Effector memory CD4-positive, alpha-beta T cell (primary cell): ENCODE results near the gene SYT13.
"Not testable (repeated sequence)": the region's sequence is repeated elsewhere in the genome, so short reads cannot be mapped to it uniquely, and the experiment has no call there.

Experiments used
- DNase-seq, 3 donors: peaks; one replicate each; pipeline ENCODE4 v3.0.0-alpha.2; 2020
- H3K27ac ChIP-seq: 2 replicates; pipeline ENCODE4 v1.7.0; 2013; ENCODE audit warnings: mild to moderate bottlenecking, low read length, moderate library complexity; ENCODE audit not compliant: insufficient read depth, poor library complexity, severe bottlenecking
- H3K27me3 ChIP-seq: replicated peaks from 2 replicates; pipeline ENCODE4 v1.7.0; 2013; ENCODE audit warnings: mild to moderate bottlenecking, low read length; ENCODE audit not compliant: insufficient read depth, control insufficient read depth, poor library complexity, severe bottlenecking
- H3K36me3 ChIP-seq: 2 replicates; pipeline ENCODE4 v1.7.0; 2013; ENCODE audit warnings: mild to moderate bottlenecking, low read length, moderate library complexity; ENCODE audit not compliant: control insufficient read depth, insufficient read depth
- H3K4me1 ChIP-seq: 2 replicates; pipeline ENCODE4 v1.7.0; 2013; ENCODE audit warnings: low read length, mild to moderate bottlenecking; ENCODE audit not compliant: control insufficient read depth, insufficient read depth, poor library complexity, severe bottlenecking
- H3K4me3 ChIP-seq: 2 replicates; pipeline ENCODE4 v1.7.0; 2013; ENCODE audit warnings: low read length, low read depth, mild to moderate bottlenecking; ENCODE audit not compliant: insufficient read depth, poor library complexity, severe bottlenecking
- H3K9me3 ChIP-seq: 2 replicates; pipeline ENCODE4 v1.7.0; 2013; ENCODE audit warnings: mild to moderate bottlenecking, low read length, moderate library complexity; ENCODE audit not compliant: control insufficient read depth

The SYT13 gene

DNA sequence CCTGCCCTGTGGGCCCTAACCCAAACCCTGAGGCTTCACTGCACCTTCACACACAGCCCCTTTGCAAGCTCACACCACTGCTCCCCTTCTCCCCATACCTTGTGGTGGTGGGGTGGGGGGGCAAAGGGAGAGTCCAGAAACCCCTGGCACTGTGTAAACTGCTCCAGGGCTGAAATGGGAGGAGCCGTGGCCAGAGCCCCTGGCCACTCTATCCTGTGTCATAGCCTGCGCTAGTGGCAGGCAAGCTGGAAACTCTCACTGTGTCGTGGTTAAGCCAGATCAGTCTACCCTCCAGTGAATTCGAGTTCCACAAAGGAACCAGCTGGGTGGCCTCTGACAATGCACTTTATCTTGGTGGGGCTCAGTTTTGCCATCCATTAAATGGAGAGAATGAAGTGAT is 8.4 kb upstream of the SYT13 start:
- Histone ChIP-seq H3K27ac (no peak overlapping the region), H3K9me3 (no peaks in the 10 kb centered on the region), H3K27me3 (peaks cover 8% of the 10 kb centered on the region), H3K4me1 (no peaks in the 10 kb centered on the region), H3K36me3 (no peaks in the 10 kb centered on the region), H3K4me3 (no peak overlapping the region)
- no peak for DNase-seq

DNA sequence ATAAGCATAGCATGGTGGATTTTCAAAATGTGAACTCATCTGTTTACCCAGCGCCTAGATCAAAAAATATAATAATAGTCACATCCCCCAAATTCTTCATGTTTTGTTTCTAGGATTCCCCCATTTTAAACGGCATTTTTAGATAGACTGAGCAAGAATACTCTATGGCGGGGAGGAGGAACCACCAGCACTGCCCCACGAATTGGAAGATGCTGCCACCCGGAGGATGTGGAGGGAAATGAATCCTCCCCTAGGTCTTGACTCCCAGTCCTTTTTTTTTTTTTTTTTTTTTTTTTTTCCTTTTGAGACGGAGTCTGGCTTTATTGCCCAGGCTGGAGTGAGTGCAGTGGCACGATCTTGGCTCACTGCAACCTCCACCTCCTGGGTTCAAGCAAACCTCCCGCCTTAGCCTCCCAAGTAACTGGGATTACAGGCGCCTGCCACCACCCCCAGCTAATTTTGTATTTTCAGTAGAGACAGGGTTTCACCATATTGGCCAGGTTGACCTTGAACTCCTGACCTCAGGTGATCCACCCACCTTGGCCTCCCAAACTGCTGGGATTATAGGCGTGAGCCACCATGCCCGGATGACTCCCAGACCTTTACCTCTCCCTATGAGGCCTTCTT is 7.5 kb upstream of the SYT13 start:
- not testable (repeated sequence) for H3K4me3 ChIP-seq, H3K36me3 ChIP-seq, H3K27ac ChIP-seq, H3K27me3 ChIP-seq, H3K4me1 ChIP-seq, H3K9me3 ChIP-seq
- peak in 2 of 3 donors; percentile 25 to 36 for DNase-seq

DNA sequence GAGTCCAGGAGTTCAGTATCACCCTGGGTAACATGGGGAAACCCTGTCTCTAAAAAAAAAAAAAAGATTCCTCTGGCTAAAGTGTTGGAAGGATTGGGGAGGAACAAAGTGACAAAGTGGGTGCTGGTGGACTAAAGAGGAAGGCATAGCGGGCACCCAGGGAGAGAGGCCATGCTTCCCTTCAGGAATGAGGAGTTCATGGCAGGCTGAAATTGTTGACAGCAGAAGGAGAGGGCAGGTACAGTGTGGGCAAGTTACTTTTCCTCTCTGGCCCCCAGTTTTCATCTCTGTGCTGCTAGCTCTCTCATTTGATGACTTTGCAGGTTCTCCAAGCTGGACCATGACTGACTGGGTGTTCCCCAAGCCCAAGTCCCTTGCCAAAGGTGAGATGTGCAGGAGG is 4.4 kb upstream of the SYT13 start:
- H3K4me1 ChIP-seq, result no peaks in the 10 kb centered on the region
- H3K27me3 ChIP-seq, result peaks cover 18% of the 10 kb centered on the region
- no peaks in the 10 kb centered on the region for H3K36me3 ChIP-seq
- no peak overlapping the region for H3K27ac ChIP-seq
- H3K9me3 ChIP-seq, result no peaks in the 10 kb centered on the region
- no peak overlapping the region for H3K4me3 ChIP-seq
- no peak for DNase-seq

DNA sequence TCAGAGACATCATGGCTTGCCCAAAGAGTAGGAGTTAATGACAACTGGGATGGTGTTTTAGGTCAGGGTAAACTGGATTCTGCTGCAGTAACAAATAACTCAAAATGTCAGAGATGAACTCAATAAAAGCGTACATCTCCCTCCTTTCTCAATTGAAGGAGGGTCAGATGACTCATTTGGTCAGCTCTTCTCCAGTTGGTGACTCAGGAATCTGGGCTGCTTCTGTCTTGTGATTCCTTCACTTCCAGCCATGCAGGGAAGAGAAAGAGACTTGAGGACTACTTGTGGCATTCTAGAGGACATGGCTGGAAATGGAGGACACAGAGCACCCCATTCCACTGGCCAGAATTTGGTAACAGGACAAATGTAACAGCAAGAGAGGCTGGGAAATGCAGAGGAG is 3.2 kb upstream of the SYT13 start:
- H3K36me3 ChIP-seq, result no peaks in the 10 kb centered on the region
- no peak for DNase-seq
- H3K27ac ChIP-seq, result no peak overlapping the region
- no peak overlapping the region for H3K4me3 ChIP-seq
- H3K27me3 ChIP-seq, result peaks cover 18% of the 10 kb centered on the region
- no peaks in the 10 kb centered on the region for H3K4me1 ChIP-seq
- H3K9me3 ChIP-seq, result no peaks in the 10 kb centered on the region

DNA sequence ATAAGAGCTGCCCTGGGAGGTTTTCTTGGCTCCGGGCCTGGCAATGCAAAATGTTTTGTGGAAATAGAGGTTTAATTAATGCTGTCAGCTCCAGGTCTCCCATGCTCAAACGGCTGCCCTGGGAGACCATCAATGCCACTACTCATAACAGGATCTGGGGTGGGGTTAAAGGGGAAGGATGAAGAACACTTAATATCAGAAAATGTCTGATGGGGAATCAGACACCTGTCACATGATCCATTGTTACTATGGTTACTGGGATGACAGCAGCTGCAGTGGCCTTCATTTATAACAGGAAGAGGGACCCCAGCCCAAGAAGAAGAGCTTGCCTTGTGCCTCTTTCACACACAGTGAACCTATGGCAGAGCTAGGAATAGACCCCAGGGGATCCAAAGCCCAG is 2.2 kb upstream of the SYT13 start:
- H3K27me3 ChIP-seq, result peaks cover 18% of the 10 kb centered on the region
- H3K9me3 ChIP-seq, result no peaks in the 10 kb centered on the region

DNA sequence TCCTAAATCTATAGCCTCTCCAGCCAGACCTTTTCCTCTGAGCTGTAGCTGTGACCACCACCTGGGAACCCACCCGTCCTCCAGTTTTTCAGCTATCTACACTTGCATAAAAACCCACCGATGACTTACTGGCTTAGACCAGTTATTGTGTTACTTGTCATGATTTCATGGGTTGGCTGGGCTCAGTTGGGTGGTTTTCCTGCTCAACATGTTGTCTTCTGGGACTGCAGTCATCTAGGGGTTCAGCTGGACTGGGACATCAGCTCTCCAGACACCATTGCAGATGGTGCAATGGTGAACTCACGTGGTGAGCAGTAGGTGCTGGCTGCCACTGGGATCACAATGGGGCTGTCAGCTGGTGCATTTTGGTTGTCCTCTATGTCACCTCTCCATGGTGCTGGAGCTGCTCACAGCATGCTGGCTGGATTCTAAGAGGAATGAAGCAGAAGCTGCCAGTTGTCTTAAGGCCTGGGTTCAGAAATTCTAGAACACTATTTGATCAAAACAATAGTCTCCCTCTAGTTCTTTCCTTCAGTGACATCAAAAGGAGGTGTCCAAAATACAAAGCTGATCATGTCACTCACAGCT is 1.3 kb upstream of the SYT13 start:
- no peaks in the 10 kb centered on the region for H3K36me3 ChIP-seq
- no peaks in the 10 kb centered on the region for H3K4me1 ChIP-seq
- DNase-seq, result no peak
- H3K4me3 ChIP-seq, result no peak overlapping the region
- no peaks in the 10 kb centered on the region for H3K9me3 ChIP-seq
- peaks cover 18% of the 10 kb centered on the region for H3K27me3 ChIP-seq
- H3K27ac ChIP-seq, result no peak overlapping the region

More for the DNA sequence above, 2.2 kb upstream of the SYT13 start:
- Histone ChIP-seq H3K4me3 (no peak overlapping the region), H3K36me3 (no peaks in the 10 kb centered on the region), H3K4me1 (no peaks in the 10 kb centered on the region), H3K27ac (no peak overlapping the region)
- no peak for DNase-seq

DNA sequence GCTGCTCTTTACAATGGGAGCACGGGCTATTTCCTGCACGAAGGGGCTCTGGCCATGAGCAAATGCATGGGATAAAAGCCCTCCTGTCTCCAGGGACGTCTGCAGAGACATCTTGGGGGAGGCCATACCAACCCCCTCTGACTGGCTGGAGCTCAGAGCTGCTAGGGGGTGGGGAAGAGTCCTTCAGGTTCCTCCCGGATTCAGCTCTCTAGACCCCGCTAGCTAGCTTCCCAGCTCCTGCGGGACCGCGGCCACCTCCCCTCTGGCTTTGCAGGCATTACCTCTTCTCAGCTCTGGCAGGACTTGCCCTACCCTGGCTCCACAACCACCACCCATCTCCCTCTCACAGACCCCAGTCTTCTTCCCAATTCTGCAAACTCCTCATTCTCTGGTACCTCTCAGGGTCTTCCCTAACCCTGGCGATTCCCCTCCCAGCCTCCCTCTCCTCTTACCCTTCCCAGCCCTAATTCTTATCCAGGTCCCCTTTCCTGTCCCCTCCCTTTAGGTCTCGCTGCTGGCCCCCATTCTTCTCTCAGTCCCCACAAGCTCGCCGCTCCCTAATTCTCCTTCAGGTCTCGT is 802 bp downstream of the SYT13 start:
- Histone ChIP-seq H3K36me3 (no peaks in the 10 kb centered on the region), H3K27me3 (peaks cover 11% of the 10 kb centered on the region), H3K27ac (no peak overlapping the region), H3K4me3 (no peak overlapping the region), H3K9me3 (no peaks in the 10 kb centered on the region), H3K4me1 (no peaks in the 10 kb centered on the region)
- DNase-seq, result no peak

DNA sequence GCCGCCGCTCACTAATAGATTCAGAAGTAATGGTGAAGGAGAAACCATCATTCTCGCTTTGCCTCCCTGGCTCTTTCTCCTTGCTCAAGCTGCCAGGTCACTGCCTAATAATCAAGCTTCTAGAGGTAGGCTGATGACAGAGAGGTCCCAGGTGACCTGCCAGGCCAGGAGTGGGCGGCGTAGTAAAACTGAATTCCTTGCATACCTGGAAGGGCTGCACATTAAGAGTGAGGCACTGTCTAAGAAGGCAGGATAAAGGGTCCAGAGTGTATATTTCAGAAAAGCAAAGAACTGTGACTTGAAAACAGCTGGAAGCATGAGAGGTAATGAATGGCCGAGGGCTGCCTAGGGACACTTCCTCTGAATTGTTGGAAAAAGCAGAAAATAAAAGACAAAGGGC is 4.1 kb downstream of the SYT13 start:
- Histone ChIP-seq H3K9me3 (peaks cover 5% of the 10 kb centered on the region), H3K27ac (no peak overlapping the region), H3K27me3 (peaks cover 3% of the 10 kb centered on the region), H3K36me3 (no peaks in the 10 kb centered on the region), H3K4me1 (no peaks in the 10 kb centered on the region), H3K4me3 (no peak overlapping the region)
- no peak for DNase-seq

DNA sequence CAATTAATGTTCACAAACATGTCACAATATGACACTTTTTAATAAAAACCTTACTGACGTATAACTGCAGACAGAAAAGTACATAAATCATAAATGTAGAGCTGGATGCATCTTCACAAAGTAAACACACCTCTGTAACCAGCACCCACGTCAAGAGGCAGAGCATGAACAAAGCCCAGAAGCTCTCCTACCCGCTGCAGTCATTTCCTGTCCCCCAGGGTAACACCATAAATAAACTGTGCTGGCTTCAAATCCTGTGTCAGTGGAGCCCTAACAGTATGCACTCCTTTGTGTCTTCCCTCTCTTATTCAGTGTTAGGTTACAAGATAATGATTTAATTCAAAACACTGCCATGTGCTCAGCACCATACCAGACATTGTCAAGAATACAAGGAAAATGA is 5.7 kb downstream of the SYT13 start:
- H3K27ac ChIP-seq, result no peak overlapping the region
- peaks cover 5% of the 10 kb centered on the region for H3K9me3 ChIP-seq
- no peak for DNase-seq
- H3K36me3 ChIP-seq, result no peaks in the 10 kb centered on the region
- H3K4me1 ChIP-seq, result no peaks in the 10 kb centered on the region
- H3K27me3 ChIP-seq, result no peaks in the 10 kb centered on the region
- H3K4me3 ChIP-seq, result no peak overlapping the region

DNA sequence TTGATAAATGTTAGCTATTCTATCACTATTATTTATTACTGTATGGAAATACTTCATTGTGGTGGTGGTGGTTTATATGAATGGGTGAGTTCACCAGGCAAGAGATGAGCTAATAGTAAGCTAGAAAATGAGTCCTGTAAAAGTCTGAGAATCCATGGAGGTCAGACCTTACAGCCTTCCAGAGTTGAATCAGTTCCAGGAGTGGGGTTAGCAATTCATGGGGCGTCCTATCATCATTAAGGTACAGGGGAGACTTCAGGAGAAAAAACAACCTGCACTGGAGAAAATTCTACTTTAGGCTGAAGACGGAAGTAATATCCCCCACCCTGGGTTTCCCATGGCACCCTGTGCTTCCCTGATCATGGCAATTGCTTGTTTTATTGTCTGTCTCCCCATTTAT is 6.5 kb downstream of the SYT13 start:
- H3K27ac ChIP-seq, result no peak overlapping the region
- H3K4me1 ChIP-seq, result no peaks in the 10 kb centered on the region
- H3K36me3 ChIP-seq, result no peaks in the 10 kb centered on the region
- H3K4me3 ChIP-seq, result no peak overlapping the region
- H3K9me3 ChIP-seq, result peaks cover 5% of the 10 kb centered on the region
- no peaks in the 10 kb centered on the region for H3K27me3 ChIP-seq
- DNase-seq, result no peak
